ENCODE data around the gene PMM2. TPM values are rescaled to one million over a fixed set of nuclear protein-coding genes. Genes with fewer than 3 reads are reported as not detected.

The PMM2 gene
- total RNA-seq, 1 experiment from 2014 or later: 58.4 TPM

DNA sequence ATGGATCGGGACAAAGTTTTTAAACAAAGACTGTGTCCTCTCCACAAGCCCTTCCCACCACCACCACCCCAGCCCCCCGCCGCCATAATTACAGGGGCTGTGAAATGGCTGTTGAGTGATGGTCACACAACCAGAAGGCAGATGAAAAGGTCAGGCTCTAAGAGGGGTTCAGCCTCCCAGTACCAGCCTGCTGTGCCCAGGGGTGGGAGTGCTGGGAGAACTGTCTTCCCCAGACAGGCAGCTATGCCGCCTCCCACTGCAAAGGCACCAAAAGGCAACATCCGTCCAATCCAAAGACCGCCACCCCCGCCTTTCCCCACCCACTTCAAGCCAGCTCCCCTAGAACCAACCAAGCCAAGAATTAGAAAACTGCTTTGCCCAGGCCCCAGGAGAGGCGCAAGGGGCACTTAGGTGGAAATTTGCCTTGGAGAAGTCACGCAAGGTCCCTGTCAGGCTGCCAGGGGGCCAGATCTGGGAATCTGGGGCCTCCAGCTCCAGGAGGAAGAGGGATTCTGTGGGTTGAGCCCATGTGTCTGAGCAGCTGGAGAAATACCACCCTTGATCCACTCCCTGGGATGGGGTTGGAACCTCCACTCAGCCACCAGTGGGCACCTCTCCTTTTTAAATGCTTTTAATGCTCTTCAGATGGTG lies 56.8 kb downstream of the PMM2 start:
- in situ Hi-C loops (cut with HindIII; ENCODE audit: low pct_unique_long_range_greater_than_20kb, low sequenced_read_pairs): no loop called here
- DNase-seq (ENCODE audit: low read depth, low spot score): no peak
- POLR2A ChIA-PET: interaction anchor here (0.6 kb wide), 1 partner anchor 14 kb away, joined by 4 read pairs; the partner anchor contains the start of gene CARHSP1
- CTCF ChIA-PET: interaction anchor here (1.1 kb wide), 1 partner anchor 17 kb away, joined by 9 read pairs; no protein-coding TSS in a partner anchor
- no TSS peak for BruUV-seq (replicated peaks)
- intact Hi-C loops (cut with micrococcal nuclease; ENCODE audit: unreplicated experiment): no loop called here
- Histone ChIP-seq H3K9me3 (ENCODE audit: control insufficient read depth, insufficient read depth, low read depth, low read length) (no peaks in the 10 kb centered on the region), H3K4me1 (ENCODE audit: control insufficient read depth, insufficient read depth, low read length) (peaks cover 31% of the 10 kb centered on the region), H3K27ac (ENCODE audit: low read length) (no peak overlapping the region), H3K36me3 (ENCODE audit: control insufficient read depth, insufficient read depth, low read length) (peaks cover 2% of the 10 kb centered on the region; the same call in 1 of the 2 replicates), H3K27me3 (ENCODE audit: control insufficient read depth, insufficient read depth, low read length) (no peaks in the 10 kb centered on the region), H3K4me3 (ENCODE audit: low read depth in 2 of 2, low read length in 2 of 2) (no peak overlapping the region)
- ATAC-seq: no peak
- TF ChIP-seq SIN3A (IDR thresholded peaks at IDR 0.05; ENCODE audit: borderline replicate concordance, insufficient read depth, low read depth, low read length) (no peak), POLR2AphosphoS5 (IDR thresholded peaks at IDR 0.05; ENCODE audit: low read depth, low read length) (no peak; the same call in 1 of the 2 replicates), TCF7L2 (IDR thresholded peaks at IDR 0.05; ENCODE audit: low read depth, low read length) (no peak)
- TF ChIP-seq, protein P1, sequence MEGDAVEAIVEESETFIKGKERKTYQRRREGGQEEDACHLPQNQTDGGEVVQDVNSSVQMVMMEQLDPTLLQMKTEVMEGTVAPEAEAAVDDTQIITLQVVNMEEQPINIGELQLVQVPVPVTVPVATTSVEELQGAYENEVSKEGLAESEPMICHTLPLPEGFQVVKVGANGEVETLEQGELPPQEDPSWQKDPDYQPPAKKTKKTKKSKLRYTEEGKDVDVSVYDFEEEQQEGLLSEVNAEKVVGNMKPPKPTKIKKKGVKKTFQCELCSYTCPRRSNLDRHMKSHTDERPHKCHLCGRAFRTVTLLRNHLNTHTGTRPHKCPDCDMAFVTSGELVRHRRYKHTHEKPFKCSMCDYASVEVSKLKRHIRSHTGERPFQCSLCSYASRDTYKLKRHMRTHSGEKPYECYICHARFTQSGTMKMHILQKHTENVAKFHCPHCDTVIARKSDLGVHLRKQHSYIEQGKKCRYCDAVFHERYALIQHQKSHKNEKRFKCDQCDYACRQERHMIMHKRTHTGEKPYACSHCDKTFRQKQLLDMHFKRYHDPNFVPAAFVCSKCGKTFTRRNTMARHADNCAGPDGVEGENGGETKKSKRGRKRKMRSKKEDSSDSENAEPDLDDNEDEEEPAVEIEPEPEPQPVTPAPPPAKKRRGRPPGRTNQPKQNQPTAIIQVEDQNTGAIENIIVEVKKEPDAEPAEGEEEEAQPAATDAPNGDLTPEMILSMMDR (IDR thresholded peaks at IDR 0.05): no peak
- TF ChIP-seq, protein P2, sequence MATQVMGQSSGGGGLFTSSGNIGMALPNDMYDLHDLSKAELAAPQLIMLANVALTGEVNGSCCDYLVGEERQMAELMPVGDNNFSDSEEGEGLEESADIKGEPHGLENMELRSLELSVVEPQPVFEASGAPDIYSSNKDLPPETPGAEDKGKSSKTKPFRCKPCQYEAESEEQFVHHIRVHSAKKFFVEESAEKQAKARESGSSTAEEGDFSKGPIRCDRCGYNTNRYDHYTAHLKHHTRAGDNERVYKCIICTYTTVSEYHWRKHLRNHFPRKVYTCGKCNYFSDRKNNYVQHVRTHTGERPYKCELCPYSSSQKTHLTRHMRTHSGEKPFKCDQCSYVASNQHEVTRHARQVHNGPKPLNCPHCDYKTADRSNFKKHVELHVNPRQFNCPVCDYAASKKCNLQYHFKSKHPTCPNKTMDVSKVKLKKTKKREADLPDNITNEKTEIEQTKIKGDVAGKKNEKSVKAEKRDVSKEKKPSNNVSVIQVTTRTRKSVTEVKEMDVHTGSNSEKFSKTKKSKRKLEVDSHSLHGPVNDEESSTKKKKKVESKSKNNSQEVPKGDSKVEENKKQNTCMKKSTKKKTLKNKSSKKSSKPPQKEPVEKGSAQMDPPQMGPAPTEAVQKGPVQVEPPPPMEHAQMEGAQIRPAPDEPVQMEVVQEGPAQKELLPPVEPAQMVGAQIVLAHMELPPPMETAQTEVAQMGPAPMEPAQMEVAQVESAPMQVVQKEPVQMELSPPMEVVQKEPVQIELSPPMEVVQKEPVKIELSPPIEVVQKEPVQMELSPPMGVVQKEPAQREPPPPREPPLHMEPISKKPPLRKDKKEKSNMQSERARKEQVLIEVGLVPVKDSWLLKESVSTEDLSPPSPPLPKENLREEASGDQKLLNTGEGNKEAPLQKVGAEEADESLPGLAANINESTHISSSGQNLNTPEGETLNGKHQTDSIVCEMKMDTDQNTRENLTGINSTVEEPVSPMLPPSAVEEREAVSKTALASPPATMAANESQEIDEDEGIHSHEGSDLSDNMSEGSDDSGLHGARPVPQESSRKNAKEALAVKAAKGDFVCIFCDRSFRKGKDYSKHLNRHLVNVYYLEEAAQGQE (IDR thresholded peaks at IDR 0.05; ENCODE audit: insufficient read depth in 1 of 2, low read depth in 2 of 2, low read length in 1 of 2): no peak

DNA sequence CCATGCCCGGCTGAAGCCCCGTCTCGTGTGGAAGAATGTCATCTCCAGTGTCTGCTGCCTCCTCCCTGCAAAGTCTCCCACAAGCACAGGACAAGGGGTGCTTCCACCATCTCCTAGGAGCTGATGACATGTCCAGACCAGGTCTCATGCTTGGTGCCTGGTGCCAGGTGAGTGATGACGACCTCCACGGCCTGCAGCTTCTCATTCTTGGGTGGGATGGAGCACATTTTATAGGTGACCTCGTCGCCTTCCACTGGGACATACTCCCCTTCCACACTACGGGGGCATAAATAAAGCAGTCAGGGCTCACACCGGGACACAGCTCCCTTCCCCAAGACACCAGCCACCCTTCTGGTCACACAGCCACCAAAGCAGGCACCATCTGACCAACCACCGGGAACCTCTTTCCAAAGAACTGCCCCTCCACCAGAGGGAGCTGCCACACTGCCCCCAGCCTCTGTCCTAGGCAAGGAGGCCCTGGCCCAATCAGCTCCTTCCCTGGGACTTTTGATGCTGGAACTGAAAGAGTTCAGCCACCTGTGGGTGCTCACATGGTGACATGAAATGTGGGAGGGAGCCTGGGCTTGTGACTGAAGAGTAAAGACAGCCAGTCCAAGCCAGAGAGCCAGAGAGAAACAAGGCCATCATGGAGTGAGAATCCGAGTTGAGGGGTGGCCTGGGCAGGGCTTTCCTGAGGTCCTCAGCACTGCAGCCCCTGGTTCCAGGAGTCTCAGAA lies 57.6 kb downstream of the PMM2 start:
- Histone ChIP-seq H3K4me1 (ENCODE audit: control insufficient read depth, insufficient read depth, low read length) (peaks cover 28% of the 10 kb centered on the region), H3K9me3 (ENCODE audit: control insufficient read depth, insufficient read depth, low read depth, low read length) (no peaks in the 10 kb centered on the region), H3K4me3 (ENCODE audit: low read depth in 2 of 2, low read length in 2 of 2) (no peak overlapping the region), H3K27ac (ENCODE audit: low read length) (no peak overlapping the region), H3K27me3 (ENCODE audit: control insufficient read depth, insufficient read depth, low read length) (no peaks in the 10 kb centered on the region), H3K36me3 (ENCODE audit: control insufficient read depth, insufficient read depth, low read length) (peaks cover 2% of the 10 kb centered on the region; the same call in 1 of the 2 replicates)
- in situ Hi-C loops (cut with HindIII; ENCODE audit: low pct_unique_long_range_greater_than_20kb, low sequenced_read_pairs): no loop called here
- BruUV-seq (replicated peaks): no TSS peak
- ATAC-seq (0 out of 2 replicates have a peak, but pooled peaks have one; percentile 4), DNase-seq (ENCODE audit: low read depth, low spot score) (no peak)
- CTCF ChIA-PET: interaction anchor here (0.9 to 1.2 kb wide), 2 partner anchors 9 to 10 kb away, joined by 4 to 5 read pairs; no protein-coding TSS in a partner anchor
- POLR2A ChIA-PET: interaction anchor here (0.6 kb wide), 1 partner anchor 112 kb away, joined by 5 read pairs; no protein-coding TSS in a partner anchor
- no peak for TF ChIP-seq TCF7L2 (IDR thresholded peaks at IDR 0.05; ENCODE audit: low read depth, low read length)
- 0 out of 2 replicates have a peak, but pooled peaks have one; percentile 11 for TF ChIP-seq POLR2AphosphoS5 (IDR thresholded peaks at IDR 0.05; ENCODE audit: low read depth, low read length)
- no peak for TF ChIP-seq SIN3A (IDR thresholded peaks at IDR 0.05; ENCODE audit: borderline replicate concordance, insufficient read depth, low read depth, low read length)
- intact Hi-C loops (cut with micrococcal nuclease; ENCODE audit: unreplicated experiment): no loop called here
